Epithelial cell of prostate (primary cell): ENCODE data around the gene SNRPD3.

Experiments
- DNase-seq: peaks from one replicate; pipeline ENCODE4 v3.0.0-alpha.2; 2011; ENCODE audit warnings: low read depth, low spot score
- H3K27ac ChIP-seq: fragments of 450-650 bp; 2 replicates; pipeline ENCODE4 v1.5.1; 2017; ENCODE audit warnings: mild to moderate bottlenecking

Gene SNRPD3

DNA sequence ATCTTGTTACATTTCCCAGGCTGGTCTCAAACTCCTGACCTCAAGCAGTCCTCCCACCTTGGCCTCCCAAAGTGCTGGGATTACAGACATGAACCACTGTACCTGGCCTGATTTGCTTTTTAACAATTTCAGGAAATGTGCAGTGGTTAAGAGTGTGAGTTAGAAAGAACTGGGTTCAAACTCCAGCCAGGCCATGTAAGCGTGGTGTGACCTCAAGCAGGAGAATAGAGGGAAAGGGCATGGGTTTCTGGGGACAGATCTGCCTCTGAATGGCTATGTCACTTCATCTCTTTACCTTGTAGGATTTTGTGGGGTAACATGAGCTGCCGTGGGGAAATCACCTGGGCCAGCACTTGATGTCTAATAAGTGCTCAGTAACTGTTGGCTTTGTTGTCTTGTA lies 9.3 kb downstream of the SNRPD3 start:
- no peak for DNase-seq
- H3K27ac ChIP-seq = no peak overlapping the region

DNA sequence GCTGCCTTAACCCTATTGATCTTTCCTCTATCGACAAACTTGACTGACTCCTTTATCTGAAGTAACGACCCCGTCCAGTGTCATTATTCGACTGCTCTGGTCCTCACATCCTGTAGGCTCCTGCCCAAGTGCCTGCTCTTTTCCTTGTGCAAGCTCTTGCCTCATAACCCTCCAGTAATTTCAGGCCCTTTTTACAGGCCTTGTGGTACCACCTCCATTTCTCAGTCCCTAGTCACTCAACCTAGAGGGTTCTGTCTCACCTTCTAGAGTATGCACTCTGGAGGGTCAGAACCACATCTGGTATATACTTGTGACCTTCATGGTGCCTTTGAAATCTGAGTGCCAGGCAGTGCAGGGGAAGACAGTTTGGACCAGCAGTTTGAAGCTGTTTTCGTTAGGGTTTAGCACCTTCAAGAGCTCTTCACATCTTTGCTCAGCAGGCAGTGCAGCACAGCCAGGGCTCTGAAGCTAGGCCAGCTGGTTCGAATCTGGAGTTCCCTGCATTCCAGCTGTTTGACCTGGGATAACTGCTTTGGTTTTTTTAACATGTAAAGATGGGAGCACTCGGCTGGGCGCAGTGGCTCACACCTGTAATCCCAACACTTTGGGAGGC lies 11.2 kb downstream of the SNRPD3 start:
- no peak overlapping the region for H3K27ac ChIP-seq
- DNase-seq = no peak

DNA sequence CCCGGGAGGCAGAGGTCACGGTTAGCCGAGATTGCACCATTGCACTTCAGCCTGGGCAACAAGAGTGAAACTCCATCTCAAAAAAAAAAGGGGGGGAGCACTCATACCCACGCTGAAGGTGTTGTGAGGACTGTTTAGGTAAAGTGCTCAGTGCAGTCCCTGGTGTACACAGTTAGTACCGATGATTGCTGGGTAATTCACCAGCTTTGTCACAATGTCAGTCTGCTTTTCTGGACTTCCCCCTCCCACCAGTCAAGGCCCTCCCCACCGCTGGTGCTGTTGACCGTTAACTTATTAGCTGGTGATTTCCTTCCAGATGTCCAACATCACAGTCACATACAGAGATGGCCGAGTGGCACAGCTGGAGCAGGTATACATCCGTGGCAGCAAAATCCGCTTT lies 11.9 kb downstream of the SNRPD3 start:
- DNase-seq = no peak
- H3K27ac ChIP-seq = no peak overlapping the region

DNA sequence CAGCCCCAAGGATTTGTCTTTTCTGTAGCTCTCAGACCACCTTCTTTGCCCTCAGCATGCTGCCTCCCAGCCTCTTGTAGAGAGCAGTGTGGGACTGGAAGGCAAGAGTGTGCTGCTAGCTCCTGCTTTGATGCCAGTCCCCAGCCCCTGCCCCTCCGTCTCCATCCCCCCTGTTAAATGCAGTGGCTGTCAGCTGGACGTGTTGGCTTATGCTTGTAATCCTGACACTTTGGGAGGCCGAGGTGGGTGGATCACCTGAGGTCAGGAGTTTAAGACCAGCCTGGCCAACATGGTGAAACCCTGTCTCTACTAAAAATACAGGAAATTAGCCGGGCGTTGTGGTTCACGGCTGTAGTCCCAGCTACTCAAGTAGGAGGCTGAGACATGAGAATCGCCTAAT lies 15.5 kb downstream of the SNRPD3 start:
- no peak for DNase-seq
- no peak overlapping the region for H3K27ac ChIP-seq

DNA sequence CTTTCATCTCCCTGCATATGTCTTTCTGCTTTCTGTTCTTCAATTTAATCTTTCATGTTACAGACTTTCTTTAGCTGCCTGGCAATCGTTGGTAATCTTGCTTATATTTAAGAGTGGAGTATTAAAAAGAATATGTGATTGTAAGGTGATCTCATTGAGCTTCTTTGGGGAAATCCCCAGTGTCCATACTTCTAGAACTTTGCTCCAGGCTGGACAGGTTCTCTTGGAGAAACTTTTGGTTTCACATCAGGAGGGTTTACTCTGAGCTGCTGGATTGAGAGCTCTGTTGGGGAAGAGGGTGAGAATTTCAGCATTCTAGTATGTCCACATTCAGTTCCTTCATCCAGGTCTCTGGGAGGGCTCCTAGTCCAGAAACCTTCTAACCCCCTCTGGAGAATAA lies 21.0 kb downstream of the SNRPD3 start:
- DNase-seq = no peak
- H3K27ac ChIP-seq = peak overlapping the region; percentile 91

DNA sequence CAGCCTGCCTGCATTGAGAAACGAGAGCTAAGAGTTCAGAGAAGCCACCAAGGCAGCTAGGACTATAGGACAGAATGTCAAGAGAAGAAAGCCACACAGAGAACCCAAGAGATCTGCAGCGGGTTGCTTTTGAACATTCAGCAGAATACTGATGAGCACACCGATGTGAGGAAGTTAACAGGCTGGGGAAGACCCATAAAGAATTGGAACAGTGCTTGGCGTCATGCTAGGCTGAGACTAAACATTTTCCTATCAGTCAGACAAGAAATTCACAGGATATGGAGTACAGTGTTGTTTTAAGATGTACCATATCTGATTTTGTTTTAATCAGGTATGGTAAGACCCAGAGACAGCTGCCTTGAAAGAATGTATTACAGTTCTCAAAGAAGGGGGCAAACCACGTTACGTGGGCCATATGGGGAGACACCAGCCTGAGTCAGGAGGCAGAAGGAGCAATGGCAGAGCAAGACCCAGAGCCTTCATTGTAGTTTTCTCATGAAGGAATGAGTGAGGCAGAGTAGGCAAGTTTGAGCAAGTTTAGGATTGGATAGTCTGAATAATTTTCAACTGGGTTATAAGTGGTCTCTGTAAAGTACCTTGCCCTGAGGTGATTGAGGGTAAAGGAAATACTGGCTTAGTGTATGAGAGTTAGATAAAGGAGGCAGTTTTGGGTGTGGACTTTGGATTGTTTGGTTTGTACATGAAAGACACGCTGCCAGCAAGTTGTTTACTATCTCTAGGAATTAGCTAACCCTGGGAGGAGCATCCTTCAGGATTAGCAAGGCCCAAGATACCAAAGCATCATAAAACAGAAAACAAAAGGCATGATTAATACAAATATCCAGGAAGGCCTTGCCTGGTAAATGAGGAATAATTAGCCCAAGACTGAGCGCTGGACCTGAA lies 22.8 kb downstream of the SNRPD3 start:
- peak; percentile 90 for DNase-seq
- H3K27ac ChIP-seq = peak overlapping the region; percentile 91

DNA sequence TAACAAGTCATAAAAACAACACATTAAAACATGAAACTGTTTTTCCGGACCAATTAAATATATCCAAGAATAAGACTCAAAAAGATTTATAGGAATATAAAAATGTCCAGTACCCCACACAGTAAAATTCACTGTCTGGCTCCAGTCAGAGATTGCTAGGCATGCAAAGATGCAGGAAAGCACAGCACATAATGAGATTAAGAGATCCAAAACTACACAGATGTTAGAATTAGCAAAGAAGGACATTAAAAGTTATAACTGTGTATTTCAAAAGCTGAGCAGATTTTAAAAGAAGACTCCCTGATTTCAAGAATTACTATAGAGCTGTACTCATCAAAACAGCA lies 23.4 kb downstream of the SNRPD3 start:
- no peak for DNase-seq
- peak overlapping the region; percentile 91 for H3K27ac ChIP-seq

DNA sequence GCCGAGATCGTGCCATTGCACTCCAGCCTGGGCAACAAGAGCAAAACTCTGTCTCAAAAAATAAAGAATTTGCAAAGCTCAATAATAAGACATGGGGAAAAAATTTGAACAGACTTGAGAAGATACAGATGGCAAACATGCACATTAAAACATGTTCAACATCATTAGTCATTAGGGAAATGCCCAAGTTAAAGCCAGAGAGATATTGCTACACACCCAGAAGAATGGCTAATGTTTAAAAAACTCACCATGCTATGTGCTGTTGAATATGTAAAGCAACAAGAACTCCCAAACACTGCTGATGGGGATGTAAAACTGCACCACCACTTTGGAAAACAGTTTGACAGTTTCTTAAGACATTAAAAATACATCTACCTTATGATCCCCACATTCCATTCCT lies 24.5 kb downstream of the SNRPD3 start:
- DNase-seq = peak; percentile 58
- peak overlapping the region; percentile 91 for H3K27ac ChIP-seq

DNA sequence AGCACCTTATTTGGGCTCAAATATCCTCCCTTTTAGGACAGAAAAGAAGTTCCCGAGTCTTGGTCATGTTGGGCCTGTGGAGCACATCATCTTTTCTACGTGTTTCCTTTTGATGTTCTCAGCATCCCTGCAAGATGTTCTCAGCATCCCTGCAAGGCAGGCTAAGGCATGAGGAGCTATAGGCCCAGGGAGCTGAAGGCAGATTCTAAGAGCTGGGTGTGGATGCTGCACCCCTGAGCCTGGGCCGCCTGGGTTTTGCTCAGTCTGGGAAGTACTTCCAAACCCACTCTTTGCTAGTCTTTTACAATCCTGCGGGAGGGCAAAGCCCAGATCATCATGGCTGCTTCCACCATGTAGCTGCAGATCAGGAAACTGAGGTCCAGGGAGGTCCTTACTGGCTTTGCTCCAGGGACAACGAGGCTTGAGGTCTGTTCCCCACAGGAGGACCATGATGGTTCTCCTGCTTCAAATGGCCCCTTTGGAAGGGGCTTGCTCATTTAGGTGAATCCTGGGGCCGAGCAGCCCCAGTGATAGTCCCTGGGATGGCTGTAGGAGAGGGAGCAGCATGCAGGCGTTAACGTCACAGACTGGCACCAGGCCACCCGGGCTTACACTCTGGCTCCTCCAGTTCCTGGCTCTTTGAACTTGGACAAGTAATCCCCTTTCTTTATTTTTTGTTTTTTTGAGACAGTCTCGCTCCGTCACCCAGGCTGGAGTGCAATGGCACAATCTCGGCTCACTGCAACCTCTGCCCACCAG lies 26.4 kb downstream of the SNRPD3 start:
- no peak overlapping the region for H3K27ac ChIP-seq
- DNase-seq = no peak

DNA sequence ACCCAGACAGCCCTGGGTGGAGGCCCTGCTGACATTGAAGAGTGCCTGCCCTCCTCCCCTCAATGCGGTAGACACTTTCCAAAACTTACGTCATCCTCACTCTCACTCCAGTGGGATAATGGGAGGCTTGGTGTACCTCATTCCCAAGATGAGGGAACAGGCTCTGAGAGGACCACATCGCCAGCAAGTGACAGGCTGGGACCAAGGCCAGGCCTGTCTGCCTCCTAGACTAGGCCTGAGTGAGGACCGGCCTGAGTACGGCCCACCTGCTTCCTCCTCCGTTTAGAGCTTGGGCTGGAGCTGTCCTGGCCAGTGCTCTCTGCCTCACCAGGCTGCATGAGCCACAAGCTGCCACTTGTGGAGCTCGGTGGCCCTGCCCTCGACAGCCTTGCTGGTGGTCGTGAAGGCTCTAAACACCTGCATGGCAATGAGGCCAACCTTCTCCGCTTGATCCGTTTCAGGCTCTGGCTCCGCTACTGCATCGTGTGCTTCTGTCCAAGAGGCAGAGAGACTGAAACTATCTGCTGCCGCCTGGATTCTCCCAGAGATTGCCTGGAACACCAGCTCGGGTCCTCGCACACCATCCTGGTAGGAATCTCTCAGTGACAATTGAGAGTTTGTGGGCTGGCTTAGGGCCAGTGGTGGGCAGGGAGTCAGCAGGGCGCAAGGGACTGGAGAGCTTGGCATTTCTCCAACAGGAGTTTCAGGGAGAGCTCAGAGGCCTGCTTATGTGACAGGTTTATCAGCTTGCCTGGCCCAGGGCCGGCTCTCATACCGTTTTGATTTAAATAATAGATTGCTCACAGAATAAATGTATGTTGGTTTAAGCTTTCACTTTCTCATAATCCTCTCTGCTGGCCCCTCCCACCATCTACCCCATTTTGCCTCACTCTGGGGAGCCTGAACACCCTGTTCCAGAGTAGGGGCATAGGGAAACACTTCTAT lies 27.7 kb downstream of the SNRPD3 start:
- H3K27ac ChIP-seq = no peak overlapping the region
- DNase-seq = no peak

DNA sequence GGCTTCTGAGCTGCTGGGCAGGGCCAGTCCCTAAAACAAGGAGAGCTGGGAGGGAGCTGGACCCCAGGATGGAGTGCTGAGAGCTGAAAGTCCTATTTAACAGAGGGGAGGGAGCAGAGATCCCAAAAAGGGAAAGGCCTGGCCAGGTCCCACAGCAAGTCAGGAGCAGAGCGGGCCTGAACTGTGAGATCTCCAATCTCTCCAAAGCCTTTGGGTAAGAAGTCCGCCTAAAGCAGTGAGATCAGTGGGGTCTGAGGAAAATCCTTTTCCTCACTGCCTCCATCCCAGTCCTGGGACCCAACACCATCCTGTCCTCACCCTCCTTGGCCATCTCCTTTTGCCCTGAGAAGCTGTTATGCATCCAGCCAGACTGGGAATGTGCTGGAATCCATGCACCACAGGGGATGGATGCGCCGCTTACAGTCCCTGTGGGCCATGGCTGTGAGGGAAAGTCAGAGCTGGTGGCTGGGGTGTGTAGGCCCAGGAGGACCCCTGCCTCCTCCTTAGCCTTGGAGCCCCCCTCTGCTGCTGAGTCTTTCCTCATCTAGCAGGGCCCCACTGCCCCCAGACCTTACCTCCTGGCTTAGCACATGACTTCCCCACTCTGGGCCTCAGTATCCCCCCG lies 28.5 kb downstream of the SNRPD3 start:
- H3K27ac ChIP-seq = no peak overlapping the region
- no peak for DNase-seq

DNA sequence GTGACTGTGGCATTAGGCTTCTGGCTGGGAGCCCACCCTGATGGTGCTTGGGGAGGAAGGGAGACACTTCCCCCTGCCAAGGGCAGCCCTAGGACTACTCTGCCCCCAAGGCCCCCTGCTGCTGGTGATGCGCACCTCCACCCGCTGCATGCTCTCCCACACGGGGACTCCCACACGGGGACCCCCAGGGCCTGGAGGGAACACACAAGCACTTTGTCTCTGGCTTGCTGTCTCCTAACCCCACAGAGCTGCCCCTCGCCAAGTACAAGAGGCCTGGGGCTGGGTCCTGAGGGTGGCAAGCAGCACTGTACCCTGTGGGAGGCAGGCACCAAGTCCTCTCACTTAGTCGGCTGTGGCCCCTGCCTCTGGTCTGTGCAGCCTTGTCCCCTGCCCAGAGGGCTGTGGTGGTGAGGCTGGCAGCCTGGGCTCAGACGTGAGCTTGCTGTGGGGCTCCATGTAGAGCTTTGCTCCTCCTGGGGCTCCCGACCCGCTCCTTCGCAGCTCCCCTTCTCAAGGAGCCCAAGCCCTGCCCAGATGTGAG lies 29.1 kb downstream of the SNRPD3 start:
- no peak for DNase-seq
- no peak overlapping the region for H3K27ac ChIP-seq

DNA sequence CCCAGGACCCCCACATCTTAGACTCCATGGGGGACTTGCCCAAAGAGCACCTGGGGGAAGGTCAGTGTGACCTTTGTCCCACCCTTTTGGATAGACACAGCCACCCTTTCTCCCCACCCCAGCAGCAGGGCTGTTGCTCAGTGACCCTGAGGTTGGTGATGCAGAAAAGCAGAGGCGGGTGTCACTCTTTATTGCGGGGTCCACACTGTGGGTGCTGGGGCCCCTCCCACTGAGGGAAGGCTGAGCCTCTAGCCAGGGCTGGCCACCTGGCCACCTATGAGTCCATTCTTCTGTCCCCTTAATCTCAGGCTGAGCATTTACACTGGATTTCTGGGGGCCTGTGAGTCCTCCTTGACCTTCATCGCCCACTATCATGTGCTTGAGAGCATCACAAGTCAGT lies 29.7 kb downstream of the SNRPD3 start:
- no peak overlapping the region for H3K27ac ChIP-seq
- no peak for DNase-seq

DNA sequence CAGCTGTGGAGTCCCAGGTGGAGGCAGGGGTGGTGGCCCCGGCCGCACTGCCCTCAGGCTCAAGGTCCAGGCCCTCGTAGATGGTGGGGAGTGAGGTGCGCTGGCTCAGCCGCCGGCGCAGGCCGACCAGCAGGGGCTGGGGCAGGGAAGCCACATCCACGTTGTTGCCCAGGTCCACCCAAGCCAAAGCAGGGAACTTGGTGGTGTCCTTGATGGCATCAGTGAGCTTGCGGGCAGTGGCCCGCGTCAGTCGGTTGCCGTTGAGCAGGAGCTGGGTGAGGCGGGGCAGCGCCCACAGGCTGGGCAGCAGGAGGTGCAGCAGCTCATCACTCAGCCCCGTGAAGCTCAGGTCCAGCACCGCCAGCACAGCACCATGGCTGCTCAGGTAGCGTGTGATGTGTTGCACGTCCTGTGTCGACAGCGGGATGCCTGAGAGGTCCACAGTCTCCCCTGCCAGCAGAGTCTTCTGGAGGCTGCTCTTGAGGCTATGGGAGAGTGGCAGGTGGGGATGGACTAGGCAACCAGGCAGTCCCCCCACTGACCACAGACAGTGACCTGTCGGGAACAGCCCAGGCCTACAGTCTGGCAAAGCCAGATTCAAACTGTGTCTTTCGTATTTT lies 30.2 kb downstream of the SNRPD3 start:
- no peak for DNase-seq
- no peak overlapping the region for H3K27ac ChIP-seq

DNA sequence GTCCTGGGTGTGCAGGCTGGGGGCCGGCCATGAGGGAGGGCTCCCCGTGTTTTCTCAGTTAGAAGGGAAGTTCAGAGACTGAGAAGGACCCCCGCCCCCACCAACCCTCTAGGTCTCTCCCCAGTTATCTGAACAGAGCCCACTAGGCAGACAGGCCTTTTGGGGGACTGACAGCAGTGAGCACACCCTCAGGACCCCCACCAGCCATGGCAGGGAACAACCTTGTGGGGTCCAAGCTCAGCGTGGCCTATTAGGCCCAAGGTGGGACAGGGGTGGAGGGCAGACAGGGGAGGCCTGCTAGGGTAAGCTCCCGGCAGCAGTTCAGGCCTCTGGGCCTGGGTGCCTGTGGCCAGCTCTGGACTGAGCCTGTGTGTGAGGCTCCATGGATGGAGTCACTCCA lies 31.5 kb downstream of the SNRPD3 start:
- DNase-seq = no peak
- H3K27ac ChIP-seq = no peak overlapping the region

DNA sequence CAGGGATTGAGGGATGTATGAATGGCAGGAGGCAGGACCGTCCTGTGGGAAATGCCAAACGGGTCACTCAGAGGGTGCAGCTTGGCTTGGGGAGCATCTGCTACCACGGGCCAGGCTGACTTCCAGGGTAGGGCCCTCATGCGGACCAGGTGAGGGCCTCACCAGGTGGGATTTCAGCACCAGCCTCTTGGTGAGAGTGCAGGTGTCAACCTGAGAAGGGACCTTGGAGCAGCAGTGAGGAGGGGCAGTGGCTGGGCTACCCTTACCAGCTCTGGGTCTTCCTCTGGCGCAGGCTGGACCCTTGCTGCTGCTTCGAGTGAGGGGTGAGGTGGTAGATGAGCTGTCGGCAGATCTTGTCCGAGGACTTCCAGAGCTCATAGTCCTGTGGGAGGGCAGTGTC lies 32.1 kb downstream of the SNRPD3 start:
- no peak for DNase-seq

DNA sequence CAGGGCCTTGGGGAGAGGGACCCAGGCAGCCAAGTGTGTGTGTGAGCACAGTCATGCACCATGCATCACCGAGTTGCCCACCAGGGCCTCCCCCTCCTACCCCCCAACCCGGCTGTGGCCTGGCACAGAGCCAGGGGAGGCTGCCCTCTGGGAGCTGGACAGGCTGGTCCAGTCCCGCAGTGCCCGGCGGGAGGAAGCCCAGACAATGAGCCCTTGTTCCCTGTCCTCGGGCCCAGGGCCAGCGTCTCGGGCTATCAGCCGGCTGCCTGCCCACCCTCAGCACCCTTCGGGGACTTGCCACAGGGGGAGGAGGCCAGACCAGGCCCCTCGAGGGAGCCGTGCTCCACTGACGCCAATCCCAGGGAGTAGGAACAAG lies 32.6 kb downstream of the SNRPD3 start:
- no peak for DNase-seq
- H3K27ac ChIP-seq = no peak overlapping the region

More for the DNA sequence above, 32.1 kb downstream of the SNRPD3 start:
- no peak overlapping the region for H3K27ac ChIP-seq

DNA sequence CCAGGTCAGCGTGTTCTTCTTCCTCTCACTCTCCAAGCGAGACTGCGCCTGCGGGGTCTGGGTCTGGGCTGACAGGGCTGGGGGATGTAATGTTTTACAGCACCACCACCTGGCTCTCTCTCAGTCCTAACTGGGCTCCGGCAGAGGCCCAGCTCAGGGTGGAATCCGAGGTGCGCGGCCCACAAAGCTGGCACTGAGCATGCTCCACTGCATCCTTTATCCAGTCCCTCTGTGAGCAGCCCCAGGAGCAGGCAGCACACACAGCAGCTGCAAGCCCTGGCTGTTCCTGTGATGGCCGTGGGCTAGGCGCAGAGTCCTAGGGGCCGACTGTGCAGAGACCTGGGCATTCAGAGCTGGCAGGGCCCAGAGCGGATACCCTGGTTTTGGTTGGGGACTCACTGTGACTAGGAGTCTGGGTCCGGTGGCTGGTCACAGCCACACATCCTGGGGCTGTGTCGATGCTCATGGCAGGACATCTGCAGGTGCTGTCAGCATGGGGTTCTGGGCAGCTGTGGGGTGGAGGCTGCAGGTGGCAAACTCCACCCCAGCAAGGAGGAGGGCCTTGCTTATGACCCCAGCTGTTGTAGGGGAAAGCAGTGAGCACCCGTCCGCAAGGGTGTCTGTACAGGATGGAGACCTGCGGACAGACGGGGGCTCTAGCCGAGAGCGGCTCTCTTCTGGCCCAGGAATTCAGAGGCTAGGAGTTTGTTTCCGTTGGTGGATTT lies 33.1 kb downstream of the SNRPD3 start:
- no peak overlapping the region for H3K27ac ChIP-seq
- DNase-seq = no peak
